T-helper 2 cell treated with Interferon-gamma antibody and Interleukin-4, amounts not matched to agents 100 ng/mL and 5 ng/mL, for 36 hours (primary cell): ENCODE data around the gene STOX2. TPM values are rescaled to one million over a fixed set of nuclear protein-coding genes. Genes with fewer than 3 reads are reported as not detected.
"Not testable (repeated sequence)": the region's sequence is repeated elsewhere in the genome, so short reads cannot be mapped to it uniquely, and the experiment has no call there.

Experiments used
- intact Hi-C: fragments of 100-400 bp; cut with micrococcal nuclease; formaldehyde crosslinking; loops from one replicate; pipeline ENCODE4 v1.15.1; 2023
- total RNA-seq: library from RNA; stranded (reverse); gene quantifications from 2 replicates; pipeline ENCODE4 v1.2.3, GENCODE V29; 2022

Gene STOX2
- total RNA-seq, 1 donor from 2014 or later = not detected

- intact Hi-C loops = no loop called here
Observed at GRCh38 chr4:183935355-183936005, 30.4 kb downstream of the STOX2 start.

- intact Hi-C loops = no loop called here
Observed at GRCh38 chr4:183936047-183936446, 30.9 kb downstream of the STOX2 start.

GRCh38 chr4:183936574-183937345 is 31.7 kb downstream of the STOX2 start:
- intact Hi-C loops = no loop called here

- intact Hi-C loops = no loop called here
Observed at GRCh38 chr4:183940864-183941263, 35.8 kb downstream of the STOX2 start.

GRCh38 chr4:183941964-183942363 is 36.9 kb downstream of the STOX2 start:
- intact Hi-C loops = no loop called here

DNA sequence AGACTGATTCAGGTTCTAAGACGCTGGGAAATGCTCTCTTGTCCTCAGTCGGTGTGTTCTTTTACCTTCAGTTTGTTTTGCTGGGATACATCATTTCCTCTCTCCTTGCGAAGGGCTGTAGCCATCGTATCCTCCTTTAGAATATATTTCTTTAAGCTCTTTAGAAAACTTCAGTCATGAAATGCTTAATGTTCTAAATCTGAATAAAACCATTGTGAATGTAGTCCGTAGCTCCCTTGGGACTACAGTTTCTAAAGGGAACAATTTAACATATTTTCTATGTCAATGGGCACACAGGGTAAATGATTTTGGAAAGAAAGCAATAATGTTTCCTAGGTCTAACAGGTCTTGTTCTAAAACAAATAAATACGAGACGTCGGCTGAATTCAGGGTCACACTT is 40.6 kb downstream of the STOX2 start:
- intact Hi-C loops = no loop called here

DNA sequence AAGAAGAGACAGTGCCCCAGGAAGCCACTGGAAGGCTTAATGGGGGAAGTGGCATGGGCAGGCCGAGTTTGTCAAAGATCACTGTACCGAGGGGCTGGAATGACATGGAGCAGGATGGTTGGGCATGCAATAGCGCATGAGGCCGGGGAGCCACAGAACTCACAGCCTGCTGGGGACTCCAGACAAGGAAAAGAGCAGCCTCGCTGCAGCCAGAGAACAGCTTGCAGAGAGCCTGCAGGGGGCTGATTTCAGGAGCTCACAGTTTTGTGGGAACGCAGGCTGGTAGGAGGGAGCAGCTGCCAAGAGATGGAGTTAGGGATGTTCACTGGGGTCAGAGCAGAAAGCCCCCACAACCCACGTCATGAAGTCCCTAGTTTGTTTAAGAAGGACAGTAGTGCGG is 45.4 kb downstream of the STOX2 start:
- intact Hi-C loops = no loop called here

DNA sequence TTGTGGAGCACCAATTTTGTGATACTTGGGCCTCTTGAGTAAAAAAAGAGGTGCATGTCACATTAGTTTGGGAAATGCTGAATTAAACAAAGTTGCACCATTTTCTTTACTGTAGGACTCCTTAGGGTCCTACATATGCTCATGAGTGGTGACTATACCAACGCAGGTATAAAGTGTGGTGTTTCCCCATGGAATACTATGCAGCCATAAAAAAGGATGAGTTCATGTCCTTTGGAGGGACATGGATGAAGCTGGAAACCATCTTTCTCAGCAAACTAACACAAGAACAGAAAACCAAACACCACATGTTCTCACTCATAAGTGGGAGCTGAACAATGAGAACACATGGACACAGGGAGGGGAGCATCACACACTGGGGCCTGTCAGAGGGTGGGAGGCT is 47.5 kb downstream of the STOX2 start:
- intact Hi-C loops = not testable (repeated sequence)

DNA sequence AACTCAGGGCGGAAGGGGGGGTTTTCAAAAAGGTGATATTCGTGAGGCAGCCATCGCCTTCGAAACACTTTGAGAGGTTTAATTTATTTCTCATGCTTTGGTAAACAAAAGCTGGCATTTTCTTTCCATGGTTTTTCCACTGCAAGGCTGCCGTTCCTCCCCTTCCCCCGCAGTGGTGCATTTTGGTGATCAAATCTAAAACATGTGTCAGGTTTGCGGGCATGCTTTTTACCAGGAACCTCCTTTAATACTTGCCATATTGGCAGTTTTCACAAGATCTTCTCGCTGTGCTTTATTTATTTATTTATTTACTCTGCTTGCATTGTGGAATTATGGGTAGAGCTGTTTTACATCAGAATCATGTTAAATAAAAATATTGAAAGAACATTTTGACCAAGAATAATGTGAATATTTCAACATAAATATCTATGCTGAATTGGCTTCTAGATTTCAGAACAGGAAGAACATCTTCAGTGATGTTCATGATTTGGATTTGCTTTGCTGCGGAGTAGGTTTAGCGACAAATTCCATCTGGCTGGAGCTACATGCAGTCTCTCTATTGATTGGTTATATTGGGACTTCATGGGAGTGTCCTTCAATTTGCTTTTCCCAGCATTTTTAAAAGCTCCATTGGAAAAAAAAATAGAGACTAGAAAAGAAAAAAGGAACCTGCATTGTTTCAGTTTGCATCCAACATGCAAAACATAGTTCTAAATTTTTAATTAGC is 54.4 kb downstream of the STOX2 start:
- intact Hi-C loops = loop anchor here (10.0 kb wide), 1 partner anchor 205 kb away; no protein-coding TSS in a partner anchor

GRCh38 chr4:183960046-183960420 is 54.9 kb downstream of the STOX2 start:
- intact Hi-C loops = loop anchor here (10.0 kb wide), 1 partner anchor 205 kb away; no protein-coding TSS in a partner anchor

- intact Hi-C loops = loop anchor here (10.0 kb wide), 1 partner anchor 204 kb away; no protein-coding TSS in a partner anchor
Observed at GRCh38 chr4:183960962-183961541, 55.9 kb downstream of the STOX2 start.

GRCh38 chr4:183961795-183962194 is 56.7 kb downstream of the STOX2 start:
- intact Hi-C loops = loop anchor here (10.0 kb wide), 1 partner anchor 203 kb away; no protein-coding TSS in a partner anchor

DNA sequence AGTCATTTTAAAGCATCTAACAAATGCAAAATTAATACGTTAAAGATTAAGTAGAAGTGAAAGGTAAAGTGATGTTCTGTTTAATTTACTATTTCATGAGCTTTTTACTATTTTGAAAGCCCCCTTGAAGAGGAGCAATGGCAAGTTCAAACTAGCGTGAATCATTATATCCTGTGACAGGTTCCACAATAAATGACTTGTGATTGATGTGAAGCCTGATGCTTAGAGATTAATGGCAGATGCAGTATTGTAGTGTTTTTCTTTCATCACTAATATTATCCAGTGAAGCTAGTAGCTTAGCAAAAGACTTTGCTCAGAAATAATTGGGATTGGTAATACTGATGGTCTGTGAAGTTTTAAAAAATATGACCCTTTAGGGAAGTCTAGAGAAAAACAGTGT is 57.3 kb downstream of the STOX2 start:
- intact Hi-C loops = loop anchor here (10.0 kb wide), 1 partner anchor 202 kb away; no protein-coding TSS in a partner anchor

DNA sequence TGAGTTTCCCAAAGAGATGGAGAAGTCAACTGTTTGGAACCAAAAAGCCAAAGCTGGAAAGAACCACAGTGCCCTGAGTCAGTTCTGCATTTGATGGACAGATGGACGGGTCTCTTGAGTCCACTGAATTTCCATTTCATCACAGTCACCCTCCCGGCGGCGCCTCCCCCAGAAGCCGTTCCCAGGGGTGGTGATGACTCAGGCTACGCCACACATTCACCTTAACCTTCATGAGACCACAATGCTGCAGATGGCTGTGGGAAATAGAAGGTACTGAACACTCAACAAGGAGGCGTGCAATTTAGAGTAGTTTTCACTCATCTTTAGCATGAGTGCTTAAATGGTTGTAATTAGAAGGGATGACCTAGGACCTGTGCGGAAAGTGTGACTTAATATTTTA is 61.3 kb downstream of the STOX2 start:
- intact Hi-C loops = loop anchor here (10.0 kb wide), 1 partner anchor 198 kb away; no protein-coding TSS in a partner anchor

DNA sequence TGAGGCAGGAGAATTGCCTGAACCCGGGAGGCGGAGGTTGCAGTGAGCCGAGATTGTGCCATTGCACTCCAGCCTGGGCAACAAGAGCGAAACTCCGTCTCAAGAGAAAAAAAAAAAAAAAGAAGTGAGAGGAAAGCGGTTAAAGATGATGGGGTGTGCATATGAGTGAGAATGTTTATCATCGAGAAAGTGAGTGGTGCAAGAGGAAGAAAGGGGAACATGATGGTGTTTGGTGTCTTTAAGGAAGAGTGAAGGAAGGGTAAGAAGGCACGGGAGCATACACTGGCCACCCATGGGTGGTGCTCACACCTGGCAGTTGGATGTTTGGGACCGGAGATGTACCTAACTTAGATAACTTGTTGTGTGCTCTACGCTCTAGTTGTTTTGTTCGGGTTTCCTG is 62.2 kb downstream of the STOX2 start:
- intact Hi-C loops = loop anchor here (10.0 kb wide), 1 partner anchor 198 kb away; no protein-coding TSS in a partner anchor

DNA sequence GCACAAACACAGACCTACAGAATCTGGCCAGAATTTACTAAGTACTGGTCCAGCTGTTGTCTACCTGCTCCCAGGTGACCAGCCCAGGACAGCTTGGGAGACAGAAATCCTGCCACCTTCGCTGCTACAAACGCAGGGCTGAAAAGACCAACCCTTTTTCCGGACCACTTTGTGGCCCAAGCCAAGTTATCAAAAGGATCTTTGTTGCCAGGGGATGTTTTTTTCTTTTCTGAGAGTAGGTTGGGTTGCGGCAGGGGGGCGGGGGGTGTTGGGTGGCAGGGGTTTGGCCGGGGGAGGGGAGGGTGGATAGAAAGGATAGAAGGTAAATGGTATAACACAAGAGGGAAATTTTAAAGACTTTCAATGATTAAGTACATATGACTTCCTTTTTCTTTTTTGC is 63.4 kb downstream of the STOX2 start:
- intact Hi-C loops = loop anchor here (10.0 kb wide), 1 partner anchor 196 kb away; no protein-coding TSS in a partner anchor

DNA sequence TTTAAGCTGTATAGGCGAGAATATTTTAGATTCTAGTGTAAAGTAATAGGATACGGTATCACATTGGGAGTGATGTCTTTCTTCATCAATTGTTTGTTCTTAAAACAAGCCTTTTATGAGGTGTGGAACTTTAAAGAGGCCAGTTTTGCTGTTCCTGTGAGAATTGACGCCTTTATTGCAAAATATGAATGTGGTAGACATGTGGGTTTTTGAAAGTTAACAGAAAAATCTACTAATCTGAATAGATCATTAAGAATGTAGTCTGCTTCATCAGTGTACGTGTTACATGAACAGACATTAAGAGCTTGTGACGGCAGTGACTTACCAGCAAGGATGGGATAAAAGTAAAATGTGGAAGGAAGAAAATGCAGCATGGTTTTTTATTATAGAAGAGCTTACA is 63.8 kb downstream of the STOX2 start:
- intact Hi-C loops = loop anchor here (10.0 kb wide), 1 partner anchor 196 kb away; no protein-coding TSS in a partner anchor

DNA sequence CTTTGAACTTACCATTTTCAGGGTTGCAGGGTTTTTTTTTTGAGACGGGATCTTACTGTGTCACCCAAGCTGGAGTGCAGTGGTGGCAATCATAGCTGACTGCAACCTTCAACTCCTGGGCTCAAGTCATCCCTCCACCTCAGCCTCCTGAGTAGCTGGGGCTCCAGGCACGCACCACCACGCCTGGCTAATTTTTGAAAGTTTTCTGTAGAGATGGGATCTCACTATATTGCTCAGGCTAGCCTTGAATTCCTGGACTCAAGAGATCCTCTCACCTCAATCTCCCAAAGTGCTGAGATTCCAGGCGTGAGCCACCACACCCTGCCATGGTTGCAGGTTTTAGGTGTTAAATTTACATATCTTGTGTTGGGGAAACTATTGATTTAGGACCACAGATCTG is 64.5 kb downstream of the STOX2 start:
- intact Hi-C loops = loop anchor here (10.0 kb wide), 1 partner anchor 195 kb away; no protein-coding TSS in a partner anchor

GRCh38 chr4:183971929-183972490 is 66.9 kb downstream of the STOX2 start:
- intact Hi-C loops = no loop called here

- intact Hi-C loops = no loop called here
Observed at GRCh38 chr4:183977707-183978106, 72.6 kb downstream of the STOX2 start.

- intact Hi-C loops = no loop called here
Observed at GRCh38 chr4:183984566-183984965, 79.5 kb downstream of the STOX2 start.
